ENCODE results near the gene CYB5B. TPM values are rescaled to one million over a fixed set of nuclear protein-coding genes. Genes with fewer than 3 reads are reported as not detected.

CYB5B gene
- total and polyA plus RNA-seq, 9 donors: 55.5 to 74.5 (median 66.7) TPM

GRCh38 chr16:69513180-69513966, 89.0 kb downstream of the CYB5B start:
- Histone ChIP-seq H3K4me3 (ENCODE audit: low read length) (no peak overlapping the region), H3K27me3 (ENCODE audit: control insufficient read depth, insufficient read depth, low read length) (peaks cover 2% of the 10 kb centered on the region), H3K36me3 (ENCODE audit: control insufficient read depth, insufficient read depth, low read length) (no peaks in the 10 kb centered on the region), H3K4me1 (ENCODE audit: control insufficient read depth, insufficient read depth, low read length) (no peaks in the 10 kb centered on the region), H3K9me3 (replicated peaks; ENCODE audit: control insufficient read depth, low read depth, low read length) (no peaks in the 10 kb centered on the region), H3K27ac (ENCODE audit: low read length) (no peak overlapping the region)
- WGBS (ENCODE audit: insufficient coverage): 62% methylated on average over 1 of the region's 2 CpGs
- DNase-seq: no peak

GRCh38 chr16:69514356-69514755, 89.9 kb downstream of the CYB5B start:
- peak; percentile 28 for DNase-seq
- 79% methylated on average over 5 of the region's 6 CpGs for WGBS (ENCODE audit: insufficient coverage)
- H3K4me1 ChIP-seq (ENCODE audit: control insufficient read depth, insufficient read depth, low read length): no peaks in the 10 kb centered on the region
- no peak overlapping the region for H3K4me3 ChIP-seq (ENCODE audit: low read length)
- no peak overlapping the region for H3K27ac ChIP-seq (ENCODE audit: low read length)
- no peaks in the 10 kb centered on the region for H3K9me3 ChIP-seq (replicated peaks; ENCODE audit: control insufficient read depth, low read depth, low read length)
- H3K36me3 ChIP-seq (ENCODE audit: control insufficient read depth, insufficient read depth, low read length): no peaks in the 10 kb centered on the region
- peaks cover 2% of the 10 kb centered on the region for H3K27me3 ChIP-seq (ENCODE audit: control insufficient read depth, insufficient read depth, low read length)

Other genes with a start within 250 kb of the CYB5B start
- gene SNTB2, start 237.5 kb upstream of the CYB5B start, total RNA-seq: 21.2 TPM
- gene SNTB2, start 237.5 kb upstream of the CYB5B start, polyA plus RNA-seq (ENCODE audit: insufficient read depth in 1 of 8, insufficient read length in 8 of 8, low replicate concordance in 1 of 8): 10 to 100 TPM; 10.4 to 19.7 (median 13.6) TPM
- 17.9 TPM for gene VPS4A, start 113.3 kb upstream of the CYB5B start, total RNA-seq
- gene VPS4A, start 113.3 kb upstream of the CYB5B start, polyA plus RNA-seq (ENCODE audit: insufficient read depth in 1 of 8, insufficient read length in 8 of 8, low replicate concordance in 1 of 8): 10 to 100 TPM; 34.9 to 42.1 (median 36.8) TPM
- 6.5 TPM for gene PDF, start 94.0 kb upstream of the CYB5B start, total RNA-seq
- 1 to 10 TPM; 5.9 to 8.1 (median 6.4) TPM for gene PDF, start 94.0 kb upstream of the CYB5B start, polyA plus RNA-seq (ENCODE audit: insufficient read depth in 1 of 8, insufficient read length in 8 of 8, low replicate concordance in 1 of 8)
- gene COG8, start 85.1 kb upstream of the CYB5B start, total RNA-seq: 27.1 TPM
- gene COG8, start 85.1 kb upstream of the CYB5B start, polyA plus RNA-seq (ENCODE audit: insufficient read depth in 1 of 8, insufficient read length in 8 of 8, low replicate concordance in 1 of 8): 10 to 100 TPM; 19.2 to 25.3 (median 22.0) TPM
- 14.5 TPM for gene NIP7, start 84.8 kb upstream of the CYB5B start, total RNA-seq
- 10 to 100 TPM; 17.0 to 27.0 (median 24.3) TPM for gene NIP7, start 84.8 kb upstream of the CYB5B start, polyA plus RNA-seq (ENCODE audit: insufficient read depth in 1 of 8, insufficient read length in 8 of 8, low replicate concordance in 1 of 8)
- 0.22 TPM for gene TMED6, start 72.8 kb upstream of the CYB5B start, total RNA-seq
- 1 to 10 TPM; 1.0 to 1.7 (median 1.2) TPM for gene TMED6, start 72.8 kb upstream of the CYB5B start, polyA plus RNA-seq (ENCODE audit: insufficient read depth in 1 of 8, insufficient read length in 8 of 8, low replicate concordance in 1 of 8)
- 9.8 TPM for gene TERF2, start 38.6 kb upstream of the CYB5B start, total RNA-seq
- 10 to 100 TPM; 22.3 to 34.7 (median 29.6) TPM for gene TERF2, start 38.6 kb upstream of the CYB5B start, polyA plus RNA-seq (ENCODE audit: insufficient read depth in 1 of 8, insufficient read length in 8 of 8, low replicate concordance in 1 of 8)
- gene NFAT5, start 141.3 kb downstream of the CYB5B start, total RNA-seq: 15.9 TPM
- 10 to 100 TPM in 6 of 8 donors, 1 to 10 TPM in 2; 8.2 to 21.1 (median 12.6) TPM for gene NFAT5, start 141.3 kb downstream of the CYB5B start, polyA plus RNA-seq (ENCODE audit: insufficient read depth in 1 of 8, insufficient read length in 8 of 8, low replicate concordance in 1 of 8)